Peyer's patch (tissue), 4 donors: ENCODE results near the gene GTF2F2.

ENCODE experiments used
- CTCF ChIP-seq, 6 experiments: fragments of 450-650 bp in 4 of 6; fragments of 200-600 bp in 2 of 6; sonication (generic) in 1 of 6; IDR thresholded peaks; one replicate each; pipeline ENCODE4 v1.5.1; 2017 to 2019; ENCODE audit warnings: antibody characterized with exemption in 6 of 6, mild to moderate bottlenecking in 3 of 6, moderate library complexity in 1 of 6
- POLR2A ChIP-seq, 2 donors: fragments of 450-650 bp; IDR thresholded peaks; one replicate each; pipeline ENCODE4 v1.5.1; 2017; ENCODE audit warnings: antibody characterized with exemption in 2 of 2, mild to moderate bottlenecking in 2 of 2, moderate library complexity in 2 of 2

GRCh38 chr13:45332036-45332830, 211.9 kb downstream of the GTF2F2 start:
- TF ChIP-seq CTCF (IDR thresholded peaks at IDR 0.05) (no peak), POLR2A (IDR thresholded peaks at IDR 0.05) (no peak)
